B cell (primary cell): ENCODE results near the gene KRTAP1-4.

Source experiments
- CTCF ChIP-seq: fragments of 200-600 bp; IDR thresholded peaks from one replicate; pipeline ENCODE4 v1.8.0; 2022; ENCODE audit warnings: antibody characterized with exemption, mild to moderate bottlenecking
- EZH2 ChIP-seq: IDR thresholded peaks from 2 replicates; pipeline ENCODE4 v1.6.1; 2012; ENCODE audit warnings: borderline replicate concordance, low read depth, mild to moderate bottlenecking, moderate library complexity, low read length; ENCODE audit not compliant: insufficient read depth, poor library complexity, severe bottlenecking

DNA sequence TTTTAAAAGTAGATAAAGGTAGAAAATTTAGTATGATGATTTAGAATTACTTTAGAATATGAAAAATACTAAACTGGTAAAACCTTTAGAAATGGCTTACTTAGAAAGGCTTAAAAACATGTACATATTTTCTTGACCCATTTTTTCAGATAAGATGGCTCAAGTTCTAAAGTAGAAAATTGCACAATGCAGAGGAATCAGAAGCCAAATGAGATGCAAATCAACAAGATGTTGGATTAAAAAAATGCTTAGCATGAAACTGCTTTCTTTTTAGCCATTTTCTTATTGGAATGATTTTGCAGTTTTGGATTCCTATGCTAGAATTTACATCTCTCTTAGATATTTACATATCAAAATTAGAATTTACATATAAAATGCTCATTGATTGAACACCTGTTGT is 19.6 kb downstream of the KRTAP1-4 start:
- TF ChIP-seq CTCF (no peak), EZH2 (no peak)
